BE2C (cell line): ENCODE results near the gene GPR135.

Source experiments
- DNase-seq: peaks from one replicate; pipeline ENCODE4 v3.0.0-alpha.2; 2020
- H3K27me3 ChIP-seq: fragments of 250-450 bp; sonication (Bioruptor Pico); 2 replicates; pipeline ENCODE4 v1.5.1; 2020; ENCODE audit warnings: mild to moderate bottlenecking
- H3K36me3 ChIP-seq: fragments of 250-450 bp; sonication (Bioruptor Pico); 2 replicates; pipeline ENCODE4 v1.5.1; 2020; ENCODE audit warnings: mild to moderate bottlenecking
- H3K4me1 ChIP-seq: fragments of 250-450 bp; sonication (Bioruptor Pico); 2 replicates; pipeline ENCODE4 v1.5.1; 2020
- H3K4me3 ChIP-seq: 2 replicates; pipeline ENCODE4 v1.5.1; 2011; ENCODE audit warnings: low read depth, low read length
- H3K9me3 ChIP-seq: fragments of 250-450 bp; sonication (Bioruptor Pico); 2 replicates; pipeline ENCODE4 v1.5.1; 2020
- TF ChIP-seq, protein P1 (sequence below): IDR thresholded peaks from 2 replicates; pipeline ENCODE4 v1.5.1; 2012; ENCODE audit warnings: mild to moderate bottlenecking, low read depth, low read length

GPR135 gene

GRCh38 chr14:59507063-59507751 lies 42.0 kb upstream of the GPR135 start:
- H3K4me1 ChIP-seq: no peaks in the 10 kb centered on the region
- TF ChIP-seq, protein P1, sequence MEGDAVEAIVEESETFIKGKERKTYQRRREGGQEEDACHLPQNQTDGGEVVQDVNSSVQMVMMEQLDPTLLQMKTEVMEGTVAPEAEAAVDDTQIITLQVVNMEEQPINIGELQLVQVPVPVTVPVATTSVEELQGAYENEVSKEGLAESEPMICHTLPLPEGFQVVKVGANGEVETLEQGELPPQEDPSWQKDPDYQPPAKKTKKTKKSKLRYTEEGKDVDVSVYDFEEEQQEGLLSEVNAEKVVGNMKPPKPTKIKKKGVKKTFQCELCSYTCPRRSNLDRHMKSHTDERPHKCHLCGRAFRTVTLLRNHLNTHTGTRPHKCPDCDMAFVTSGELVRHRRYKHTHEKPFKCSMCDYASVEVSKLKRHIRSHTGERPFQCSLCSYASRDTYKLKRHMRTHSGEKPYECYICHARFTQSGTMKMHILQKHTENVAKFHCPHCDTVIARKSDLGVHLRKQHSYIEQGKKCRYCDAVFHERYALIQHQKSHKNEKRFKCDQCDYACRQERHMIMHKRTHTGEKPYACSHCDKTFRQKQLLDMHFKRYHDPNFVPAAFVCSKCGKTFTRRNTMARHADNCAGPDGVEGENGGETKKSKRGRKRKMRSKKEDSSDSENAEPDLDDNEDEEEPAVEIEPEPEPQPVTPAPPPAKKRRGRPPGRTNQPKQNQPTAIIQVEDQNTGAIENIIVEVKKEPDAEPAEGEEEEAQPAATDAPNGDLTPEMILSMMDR: peak; percentile 99
- peak; percentile 72 for DNase-seq
- no peaks in the 10 kb centered on the region for H3K9me3 ChIP-seq
- no peak overlapping the region for H3K4me3 ChIP-seq
- H3K27me3 ChIP-seq: peaks cover 4% of the 10 kb centered on the region; the same call in 1 of the 2 replicates
- H3K36me3 ChIP-seq: peaks cover 4% of the 10 kb centered on the region

DNA sequence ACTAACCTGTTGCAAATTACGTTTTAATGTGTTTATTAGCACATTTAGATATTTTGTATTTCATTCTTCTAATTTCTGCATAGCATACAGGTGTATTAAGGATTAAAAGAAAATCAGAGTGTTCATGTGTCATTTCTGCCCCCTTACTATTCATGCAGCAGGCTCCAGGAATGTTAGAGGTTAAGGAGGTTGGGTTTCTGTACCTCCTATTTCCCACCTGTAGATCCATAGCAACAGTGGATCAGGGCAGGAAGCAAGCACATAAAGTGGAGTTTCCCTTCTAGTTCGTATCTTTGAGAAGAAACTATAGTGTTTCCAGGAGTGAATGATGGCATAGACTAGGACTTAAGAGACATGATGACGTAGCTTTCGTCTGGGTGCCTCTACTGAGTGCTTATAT lies 38.1 kb upstream of the GPR135 start:
- H3K4me1 ChIP-seq: no peaks in the 10 kb centered on the region

GRCh38 chr14:59500732-59501131 lies 35.6 kb upstream of the GPR135 start:
- peaks cover 24% of the 10 kb centered on the region for H3K36me3 ChIP-seq
- no peaks in the 10 kb centered on the region for H3K4me1 ChIP-seq
- TF ChIP-seq, protein P1: no peak
- H3K27me3 ChIP-seq: no peaks in the 10 kb centered on the region
- no peak for DNase-seq
- no peak overlapping the region for H3K4me3 ChIP-seq
- H3K9me3 ChIP-seq: no peaks in the 10 kb centered on the region

More for the DNA sequence above, 38.1 kb upstream of the GPR135 start:
- H3K36me3 ChIP-seq: peaks cover 10% of the 10 kb centered on the region
- H3K4me3 ChIP-seq: no peak overlapping the region
- H3K9me3 ChIP-seq: no peaks in the 10 kb centered on the region
- TF ChIP-seq, protein P1: no peak
- H3K27me3 ChIP-seq: no peaks in the 10 kb centered on the region
- DNase-seq: no peak

- TF ChIP-seq, protein P1: no peak
- Histone ChIP-seq H3K4me3 (no peak overlapping the region), H3K4me1 (no peaks in the 10 kb centered on the region; the same call in 1 of the 2 replicates), H3K27me3 (no peaks in the 10 kb centered on the region), H3K9me3 (no peaks in the 10 kb centered on the region), H3K36me3 (peaks cover 75% of the 10 kb centered on the region)
- DNase-seq: no peak
Measured at GRCh38 chr14:59492384-59492783, 27.2 kb upstream of the GPR135 start.

DNA sequence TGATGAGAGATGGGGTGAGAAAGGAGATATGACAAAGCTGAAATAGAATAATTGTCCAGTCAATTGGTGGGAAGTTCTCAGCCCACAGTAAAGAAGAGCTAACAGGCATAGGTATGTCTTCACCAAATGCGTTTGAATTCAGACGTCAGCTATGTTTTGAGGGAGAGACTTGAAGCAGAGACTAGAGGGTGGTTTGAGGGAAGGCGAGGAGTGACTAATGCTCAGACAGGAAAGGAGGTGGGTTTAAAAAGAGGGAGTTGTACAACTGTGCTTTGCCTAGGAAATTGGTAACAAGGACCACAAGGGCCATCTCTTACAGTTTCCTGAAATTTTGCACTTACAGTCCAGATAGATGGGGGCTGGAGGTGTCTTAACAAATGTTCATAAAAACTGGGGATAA lies 25.6 kb upstream of the GPR135 start:
- DNase-seq: no peak
- Histone ChIP-seq H3K4me3 (no peak overlapping the region), H3K27me3 (no peaks in the 10 kb centered on the region), H3K9me3 (no peaks in the 10 kb centered on the region), H3K4me1 (no peaks in the 10 kb centered on the region; the same call in 1 of the 2 replicates), H3K36me3 (peaks cover 65% of the 10 kb centered on the region)
- TF ChIP-seq, protein P1: no peak

GRCh38 chr14:59484639-59485175 lies 19.5 kb upstream of the GPR135 start:
- no peak for DNase-seq
- H3K36me3 ChIP-seq: peaks cover 24% of the 10 kb centered on the region
- peak overlapping the region; percentile 96 for H3K4me3 ChIP-seq
- no peaks in the 10 kb centered on the region for H3K9me3 ChIP-seq
- TF ChIP-seq, protein P1: no peak
- no peaks in the 10 kb centered on the region; the same call in 1 of the 2 replicates for H3K4me1 ChIP-seq
- H3K27me3 ChIP-seq: no peaks in the 10 kb centered on the region
